Stimulated activated CD4-positive, alpha-beta T cell treated with anti-CD3 and anti-CD28 coated beads, Interleukin-4, amount 100 ng/mL, for 1 hour (primary cell): ENCODE results near the gene OTOGL.

Experiments used
- DNase-seq: peaks from one replicate; pipeline ENCODE4 v3.0.0-alpha.2; 2020

OTOGL gene

DNA sequence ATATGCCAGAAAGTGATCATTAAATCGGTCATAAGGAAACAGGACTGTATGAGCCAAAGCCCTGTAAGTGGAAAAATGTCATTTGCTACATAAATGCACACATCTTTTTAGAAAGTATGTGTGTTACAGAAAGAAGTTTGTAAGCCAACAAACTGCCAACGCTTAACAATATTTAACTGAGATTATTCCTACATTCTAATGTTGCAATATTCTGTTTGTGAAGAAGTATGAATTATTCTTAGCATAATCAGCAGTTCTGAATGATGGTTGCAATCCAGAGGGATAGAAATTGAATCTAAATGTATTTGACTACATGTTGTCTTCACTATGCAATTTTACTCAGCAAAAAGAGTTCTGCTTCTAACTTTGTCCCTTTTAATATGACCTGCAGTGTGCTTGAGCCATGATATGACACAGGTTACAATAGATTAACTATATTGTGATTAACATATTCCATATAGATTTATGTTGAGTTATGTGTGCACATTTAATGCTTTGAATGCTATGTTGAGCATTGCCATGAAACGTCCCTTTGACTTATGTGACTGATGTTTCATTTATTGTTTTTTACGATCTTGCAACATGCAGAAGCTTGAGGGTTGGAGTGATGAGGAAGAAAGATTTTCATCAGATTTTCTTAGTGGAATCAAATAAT lies 277.9 kb downstream of the OTOGL start:
- DNase-seq, result no peak

DNA sequence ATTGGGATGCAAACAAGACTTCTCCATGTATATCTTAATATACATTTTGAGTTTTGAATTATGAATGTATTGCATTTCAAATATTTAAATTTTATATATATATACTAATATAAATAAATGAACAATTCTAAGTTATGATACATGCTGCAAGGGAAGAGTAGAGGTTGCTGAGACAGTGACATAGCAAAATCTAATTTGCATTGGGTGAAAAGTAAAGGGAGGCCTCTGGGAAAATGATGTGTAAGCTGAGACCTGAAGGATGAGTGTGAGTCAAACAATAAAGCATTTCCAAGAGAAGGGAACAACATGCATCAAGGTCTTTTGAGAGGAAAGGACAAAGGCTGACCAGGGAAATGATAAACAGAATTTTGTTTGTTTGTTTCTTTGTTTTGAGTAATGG lies 281.8 kb downstream of the OTOGL start:
- no peak for DNase-seq

DNA sequence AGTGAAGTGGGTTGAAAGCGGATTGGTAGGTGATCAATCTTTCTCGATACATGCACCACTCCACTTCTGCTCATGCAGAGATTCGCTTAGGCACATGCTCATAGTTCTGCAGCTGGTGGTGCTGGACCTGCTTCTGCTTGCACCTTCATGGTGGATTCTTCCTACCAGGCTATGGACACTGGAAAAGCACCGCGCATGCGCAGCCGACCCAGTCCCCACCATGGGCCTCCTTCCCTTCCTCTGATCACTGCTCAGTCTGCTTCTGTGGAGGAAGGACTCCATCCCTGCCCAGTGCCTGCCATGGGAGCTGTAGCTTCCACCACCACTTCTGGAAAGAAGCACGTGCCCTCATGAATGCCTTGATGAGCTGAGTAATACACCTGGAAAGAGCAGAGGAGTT lies 282.9 kb downstream of the OTOGL start:
- no peak for DNase-seq

- DNase-seq, result no peak
These were observed 301.2 kb downstream of the OTOGL start for GRCh38 chr12:80400571-80400991.

DNA sequence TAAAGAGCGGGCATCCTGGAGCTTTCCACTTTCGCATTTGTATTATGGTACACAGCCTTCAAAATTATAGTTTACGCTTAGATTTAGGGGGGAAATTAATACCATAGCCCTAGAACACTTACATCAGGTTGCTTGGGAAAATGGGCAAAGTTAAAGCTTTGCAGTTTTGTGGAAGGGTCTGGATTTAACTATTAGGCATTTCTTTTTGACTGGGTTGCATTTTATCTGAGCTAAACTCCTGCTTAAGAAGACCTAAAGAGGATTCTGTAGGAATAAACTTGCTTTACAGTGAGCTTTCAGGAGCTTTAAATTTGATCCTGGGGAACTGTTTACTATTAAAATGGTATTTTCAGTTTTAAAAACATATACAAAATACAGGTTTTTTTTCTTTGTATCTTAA lies 301.9 kb downstream of the OTOGL start:
- no peak for DNase-seq

DNA sequence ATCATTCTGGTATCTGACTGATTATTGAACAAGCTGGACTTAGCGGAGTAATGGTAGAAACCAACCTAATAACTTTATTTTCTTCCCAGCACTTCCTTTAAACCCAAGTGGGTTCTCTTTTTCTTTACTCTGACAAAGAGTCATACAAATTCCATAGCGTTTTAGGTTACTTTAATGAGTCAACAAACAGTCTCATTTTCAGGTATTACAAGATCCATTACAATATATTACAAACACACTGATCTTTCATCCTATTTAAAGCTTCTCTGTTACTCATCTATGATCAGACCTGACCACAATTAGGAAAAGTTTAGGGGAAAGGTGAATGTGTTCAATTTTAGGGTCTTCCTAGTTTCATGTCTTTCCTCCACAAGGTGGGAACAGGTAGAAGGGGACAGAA lies 305.3 kb downstream of the OTOGL start:
- DNase-seq, result no peak

GRCh38 chr12:80406253-80406652 lies 306.9 kb downstream of the OTOGL start:
- no peak for DNase-seq

DNA sequence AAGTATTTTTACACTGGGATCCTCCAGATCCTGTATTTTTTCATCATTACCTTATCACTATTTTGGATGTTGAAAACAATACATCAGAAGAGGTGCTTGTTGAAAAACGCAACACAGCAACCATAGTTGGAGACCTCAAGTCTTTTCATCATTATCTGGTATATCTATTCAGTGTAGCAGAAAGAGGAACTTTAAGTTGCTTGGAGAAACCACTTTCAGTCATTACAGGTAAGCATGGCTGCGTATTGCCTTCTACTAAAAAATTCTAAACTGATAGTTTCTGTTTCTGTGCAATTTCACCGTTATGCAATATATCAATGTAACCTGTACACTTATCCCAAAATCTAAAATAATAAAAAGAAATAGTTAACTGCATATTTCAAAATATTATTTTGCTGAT lies 312.4 kb downstream of the OTOGL start:
- no peak for DNase-seq

DNA sequence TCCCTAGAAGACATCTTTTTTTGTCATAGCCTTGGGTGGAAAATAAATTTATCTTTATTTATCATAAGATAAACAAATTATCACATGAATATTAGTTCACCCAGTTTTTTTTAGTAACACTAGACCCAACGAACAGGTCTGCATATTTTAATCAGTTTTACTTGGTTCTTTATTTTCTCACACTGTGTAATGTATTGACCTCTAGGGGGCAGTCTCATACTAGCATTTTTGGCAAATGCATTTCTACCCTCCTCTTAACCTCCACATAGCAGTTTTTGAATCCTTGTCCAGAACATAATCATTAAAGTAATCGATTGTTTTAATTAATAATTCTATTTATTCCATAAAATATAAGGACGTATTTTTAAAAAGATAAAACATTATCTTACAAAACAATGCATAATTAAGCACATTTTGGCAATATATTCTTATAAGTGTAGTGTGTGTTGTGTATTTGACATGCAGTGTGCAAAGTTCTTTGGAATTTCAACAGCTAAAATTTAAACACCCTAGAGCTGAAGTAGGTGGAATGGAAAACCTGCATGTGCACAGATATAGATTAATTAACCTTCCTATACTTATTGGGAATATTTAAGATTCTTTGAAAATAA lies 313.1 kb downstream of the OTOGL start:
- no peak for DNase-seq

DNA sequence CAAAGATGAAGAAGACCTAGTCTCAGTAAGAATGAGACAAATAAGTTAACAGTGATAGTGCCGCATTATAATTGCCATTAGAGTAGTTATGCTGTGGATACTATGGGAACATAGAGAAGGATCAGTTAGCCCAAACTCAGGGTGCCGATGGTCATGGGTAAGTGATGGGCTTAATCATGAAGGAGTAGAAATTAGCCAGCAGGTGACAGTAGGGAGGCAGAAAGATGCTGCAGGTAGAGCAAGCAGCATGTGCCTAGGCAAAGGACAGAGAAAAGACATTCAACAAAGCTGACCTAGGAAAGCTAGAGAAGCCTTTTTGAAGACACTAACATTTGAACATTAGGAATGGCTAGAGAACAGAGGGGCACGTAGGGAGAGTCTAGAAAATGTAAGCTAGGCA lies 314.1 kb downstream of the OTOGL start:
- DNase-seq, result no peak

GRCh38 chr12:80415466-80415865 lies 316.1 kb downstream of the OTOGL start:
- no peak for DNase-seq

DNA sequence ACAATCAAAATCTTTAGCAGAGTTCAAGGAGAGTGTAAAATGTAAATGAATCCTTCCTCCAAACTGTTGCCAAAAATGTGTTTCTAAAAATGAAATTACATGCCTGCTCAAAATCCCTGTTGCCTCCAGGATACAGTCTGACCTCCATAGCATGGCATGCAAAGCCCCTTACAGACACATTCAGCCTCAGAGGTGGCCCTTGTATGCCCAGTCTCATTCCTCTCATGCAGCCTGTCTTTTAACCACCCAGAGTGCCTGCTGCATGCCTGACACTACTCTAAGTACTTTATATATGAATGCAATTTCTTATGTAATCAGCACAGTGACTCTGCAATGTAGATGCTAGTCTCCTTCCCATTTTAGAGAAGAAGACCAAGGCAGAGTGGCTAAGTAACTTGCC lies 320.3 kb downstream of the OTOGL start:
- DNase-seq, result no peak

- DNase-seq, result no peak
These were observed 320.7 kb downstream of the OTOGL start for GRCh38 chr12:80420075-80420474.

DNA sequence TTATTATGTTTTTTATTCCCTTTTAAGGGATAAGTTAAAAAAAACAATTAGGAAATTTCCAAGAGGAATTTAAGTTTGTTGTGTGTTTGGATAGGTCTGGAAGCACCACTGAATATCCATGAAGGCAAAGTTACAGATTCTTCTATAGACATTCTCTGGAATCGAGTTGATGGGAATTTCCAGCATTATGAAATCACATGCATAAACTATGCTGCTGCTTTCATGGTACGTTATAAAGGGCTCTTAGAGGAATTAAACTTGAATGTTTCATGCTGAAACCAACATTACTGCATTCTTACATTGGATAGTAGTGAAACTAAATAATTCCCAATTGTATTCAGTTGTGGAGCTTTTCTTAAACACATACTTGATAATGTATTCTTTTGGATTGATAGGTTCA lies 323.2 kb downstream of the OTOGL start:
- no peak for DNase-seq
